ENCODE measurements around the gene UBE2O. TPM values are rescaled to one million over a fixed set of nuclear protein-coding genes. Genes with fewer than 3 reads are reported as not detected.

UBE2O gene
- total RNA-seq, 1 experiment from 2014 or later, result 19.5 TPM

- DNase-seq (ENCODE audit: unreplicated experiment), result no peak
- Mint-ChIP-seq H3K4me1 (ENCODE audit: insufficient read depth, unreplicated experiment) (peaks cover 9% of the 10 kb centered on the region), H3K9me3 (ENCODE audit: unreplicated experiment) (no peaks in the 10 kb centered on the region), H3K4me3 (ENCODE audit: unreplicated experiment) (no peak overlapping the region), H3K36me3 (ENCODE audit: insufficient read depth, unreplicated experiment) (peaks cover 4% of the 10 kb centered on the region), H3K27me3 (ENCODE audit: insufficient read depth, unreplicated experiment) (no peaks in the 10 kb centered on the region), H3K27ac (ENCODE audit: low read depth, unreplicated experiment) (no peak overlapping the region)
- intact Hi-C loops (cut with micrococcal nuclease), result no loop called here
- TF ChIP-seq CTCF (IDR thresholded peaks at IDR 0.05; ENCODE audit: unreplicated experiment), result no peak
- ChIA-PET CTCF (no interaction called here), POLR2A (interaction anchor here (7.8 kb wide), 1 partner anchor 13 kb away, joined by 53 read pairs; the partner anchor contains the start of gene RHBDF2)
- BruUV-seq (replicated peaks), result no TSS peak
Measured at GRCh38 chr17:76487451-76488192, 34.7 kb upstream of the UBE2O start.

- H3K27me3 Mint-ChIP-seq (ENCODE audit: insufficient read depth, unreplicated experiment), result no peaks in the 10 kb centered on the region
- no peak overlapping the region for H3K27ac Mint-ChIP-seq (ENCODE audit: low read depth, unreplicated experiment)
- DNase-seq (ENCODE audit: unreplicated experiment), result no peak
- no peaks in the 10 kb centered on the region for H3K9me3 Mint-ChIP-seq (ENCODE audit: unreplicated experiment)
- H3K36me3 Mint-ChIP-seq (ENCODE audit: insufficient read depth, unreplicated experiment), result peaks cover 9% of the 10 kb centered on the region
- ChIA-PET POLR2A (interaction anchor here (0.5 to 7.8 kb wide), 8 partner anchors 8 to 124 kb away, joined by 3 to 53 read pairs (median 4); partner anchors contain the start of gene RHBDF2), CTCF (no interaction called here)
- BruUV-seq (replicated peaks), result no TSS peak
- intact Hi-C loops (cut with micrococcal nuclease), result no loop called here
- H3K4me3 Mint-ChIP-seq (ENCODE audit: unreplicated experiment), result no peak overlapping the region
- H3K4me1 Mint-ChIP-seq (ENCODE audit: insufficient read depth, unreplicated experiment), result peaks cover 6% of the 10 kb centered on the region
- no peak for TF ChIP-seq CTCF (IDR thresholded peaks at IDR 0.05; ENCODE audit: unreplicated experiment)
Measured at GRCh38 chr17:76485569-76485968, 32.6 kb upstream of the UBE2O start.

- H3K27me3 Mint-ChIP-seq (ENCODE audit: insufficient read depth, unreplicated experiment), result no peaks in the 10 kb centered on the region
Measured at GRCh38 chr17:76484228-76484725, 31.3 kb upstream of the UBE2O start.

More at GRCh38 chr17:76484228-76484725, 31.3 kb upstream of the UBE2O start:
- intact Hi-C loops (cut with micrococcal nuclease), result no loop called here
- TF ChIP-seq CTCF (IDR thresholded peaks at IDR 0.05; ENCODE audit: unreplicated experiment), result no peak
- no TSS peak for BruUV-seq (replicated peaks)
- peaks cover 6% of the 10 kb centered on the region for H3K4me1 Mint-ChIP-seq (ENCODE audit: insufficient read depth, unreplicated experiment)
- no peaks in the 10 kb centered on the region for H3K9me3 Mint-ChIP-seq (ENCODE audit: unreplicated experiment)
- H3K4me3 Mint-ChIP-seq (ENCODE audit: unreplicated experiment), result no peak overlapping the region
- no peak overlapping the region for H3K27ac Mint-ChIP-seq (ENCODE audit: low read depth, unreplicated experiment)
- ChIA-PET CTCF (no interaction called here), POLR2A (interaction anchor here (7.8 kb wide), 1 partner anchor 16 kb away, joined by 53 read pairs; the partner anchor contains the start of gene RHBDF2)
- no peak for DNase-seq (ENCODE audit: unreplicated experiment)
- peaks cover 13% of the 10 kb centered on the region for H3K36me3 Mint-ChIP-seq (ENCODE audit: insufficient read depth, unreplicated experiment)

Data from MCF 10A (cell line).